ENCODE measurements around the gene CNTN4. TPM values are rescaled to one million over a fixed set of nuclear protein-coding genes. Genes with fewer than 3 reads are reported as not detected.

CNTN4 gene
- total RNA-seq, 4 donors from 2014 or later, result 5.8 to 15.5 (median 9.0) TPM

DNA sequence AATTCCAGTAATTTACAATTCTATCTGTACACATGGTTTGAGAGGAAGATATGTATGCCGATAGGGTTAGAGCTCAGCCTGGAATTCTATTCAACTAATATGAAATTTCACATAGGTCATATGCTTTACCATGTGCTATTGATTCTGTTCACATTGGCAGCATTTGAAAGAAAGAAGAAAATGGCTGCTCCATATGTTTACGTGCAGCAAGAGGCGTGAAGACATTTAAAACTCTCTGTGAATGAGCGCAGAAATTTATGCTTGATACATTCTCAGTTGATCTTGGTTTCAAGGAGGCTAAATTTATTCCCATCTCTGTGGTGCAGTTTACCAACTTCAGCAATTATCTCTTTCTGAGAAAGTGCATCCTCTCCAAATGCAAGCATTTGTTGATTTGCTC lies 478.9 kb downstream of the CNTN4 start:
- Histone ChIP-seq H3K4me1 (no peaks in the 10 kb centered on the region), H3K4me3 (no peak overlapping the region), H3K36me3 (no peaks in the 10 kb centered on the region), H3K27ac (no peak overlapping the region), H3K27me3 (no peaks in the 10 kb centered on the region), H3K9me3 (no peaks in the 10 kb centered on the region)
- no peak for TF ChIP-seq POLR2AphosphoS5 (IDR thresholded peaks at IDR 0.05)
- no peak for TF ChIP-seq CTCF (IDR thresholded peaks at IDR 0.05)
- no peak for TF ChIP-seq POLR2A (IDR thresholded peaks at IDR 0.05)
- no peak for TF ChIP-seq EP300 (IDR thresholded peaks at IDR 0.05)
- 98 to 100% methylated on average over 4 of the region's 4 CpGs for WGBS, 2 donors (ENCODE audit: low coverage in 1 of 2)
- ATAC-seq, result no peak

- 60 to 76% methylated on average over 3 of the region's 3 CpGs for WGBS, 2 donors (ENCODE audit: low coverage in 1 of 2)
- Histone ChIP-seq H3K27me3 (no peaks in the 10 kb centered on the region), H3K4me1 (no peaks in the 10 kb centered on the region), H3K27ac (no peak overlapping the region), H3K9me3 (no peaks in the 10 kb centered on the region), H3K4me3 (no peak overlapping the region), H3K36me3 (no peaks in the 10 kb centered on the region)
- TF ChIP-seq POLR2A (IDR thresholded peaks at IDR 0.05) (no peak), CTCF (IDR thresholded peaks at IDR 0.05) (no peak), EP300 (IDR thresholded peaks at IDR 0.05) (no peak), POLR2AphosphoS5 (IDR thresholded peaks at IDR 0.05) (no peak)
- ATAC-seq, result no peak
Observed at GRCh38 chr3:2578560-2578959, 479.9 kb downstream of the CNTN4 start.

GRCh38 chr3:2579206-2579605 lies 480.5 kb downstream of the CNTN4 start:
- TF ChIP-seq CTCF (IDR thresholded peaks at IDR 0.05), result no peak
- TF ChIP-seq POLR2A (IDR thresholded peaks at IDR 0.05), result no peak
- no peak for TF ChIP-seq EP300 (IDR thresholded peaks at IDR 0.05)
- no peak for TF ChIP-seq POLR2AphosphoS5 (IDR thresholded peaks at IDR 0.05)
- no peaks in the 10 kb centered on the region for H3K4me1 ChIP-seq
- H3K9me3 ChIP-seq, result no peaks in the 10 kb centered on the region
- H3K4me3 ChIP-seq, result no peak overlapping the region
- no peak for ATAC-seq
- no peaks in the 10 kb centered on the region for H3K36me3 ChIP-seq
- no peaks in the 10 kb centered on the region for H3K27me3 ChIP-seq
- 23 to 40% methylated on average over 4 of the region's 4 CpGs for WGBS, 2 donors (ENCODE audit: low coverage in 1 of 2)
- no peak overlapping the region for H3K27ac ChIP-seq

GRCh38 chr3:2583046-2583445 lies 484.4 kb downstream of the CNTN4 start:
- WGBS, 2 donors (ENCODE audit: low coverage in 1 of 2), result 65 to 75% methylated on average over 2 of the region's 2 CpGs
- H3K4me1 ChIP-seq, result no peaks in the 10 kb centered on the region

GRCh38 chr3:2589336-2589969 lies 490.8 kb downstream of the CNTN4 start:
- Histone ChIP-seq H3K27ac (no peak overlapping the region), H3K36me3 (no peaks in the 10 kb centered on the region), H3K4me1 (peaks cover 0 to 5% (median 0%) of the 10 kb centered on the region in 3 donors), H3K27me3 (no peaks in the 10 kb centered on the region), H3K4me3 (no peak overlapping the region), H3K9me3 (no peaks in the 10 kb centered on the region)
- 96 to 100% methylated on average over 3 to 5 of the region's 6 CpGs for WGBS, 2 donors (ENCODE audit: low coverage in 1 of 2)
- ATAC-seq, result no peak
- TF ChIP-seq POLR2AphosphoS5 (IDR thresholded peaks at IDR 0.05), result no peak
- no peak for TF ChIP-seq CTCF (IDR thresholded peaks at IDR 0.05)
- TF ChIP-seq EP300 (IDR thresholded peaks at IDR 0.05), result no peak

More at GRCh38 chr3:2583046-2583445, 484.4 kb downstream of the CNTN4 start:
- no peak for ATAC-seq
- Histone ChIP-seq H3K4me3 (no peak overlapping the region), H3K27ac (no peak overlapping the region), H3K9me3 (no peaks in the 10 kb centered on the region), H3K27me3 (no peaks in the 10 kb centered on the region), H3K36me3 (no peaks in the 10 kb centered on the region)
- no peak for TF ChIP-seq POLR2A (IDR thresholded peaks at IDR 0.05)

Data from gastroesophageal sphincter (tissue), 4 donors.